ENCODE measurements around the gene MAP3K12.

DNA sequence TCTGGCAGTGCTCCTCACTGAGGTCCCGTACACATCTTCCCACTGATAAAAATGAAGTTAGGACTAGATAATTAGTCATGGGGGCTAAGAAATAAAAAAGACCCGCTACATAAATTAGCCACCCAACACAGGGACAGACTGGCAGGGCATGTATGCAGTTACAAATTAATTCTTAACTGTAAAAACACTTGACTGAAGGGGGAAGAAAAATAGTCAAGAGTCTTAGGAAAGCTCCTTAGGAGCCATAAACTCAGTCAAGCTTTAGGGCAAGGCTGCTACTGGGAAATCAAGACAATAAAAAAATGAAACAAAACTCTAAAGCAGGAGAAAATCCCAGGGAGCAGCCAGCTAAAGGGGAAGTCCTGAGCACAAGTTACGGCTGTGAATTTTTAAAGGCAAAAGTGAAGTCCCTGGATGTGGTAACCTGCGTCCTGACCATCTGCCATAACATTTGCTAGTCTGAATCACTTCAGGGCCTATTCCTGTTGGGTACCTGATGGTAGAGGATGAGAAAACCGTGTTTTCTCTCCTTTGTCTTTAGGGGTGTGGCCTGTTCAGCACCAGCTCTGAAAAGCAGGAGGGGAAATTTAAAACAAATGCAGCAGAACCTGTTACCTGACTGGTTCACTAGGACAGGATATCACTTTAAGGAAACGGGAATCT lies 15.5 kb upstream of the MAP3K12 start:
- TF ChIP-seq MEF2A (IDR thresholded peaks at IDR 0.05; ENCODE audit: insufficient read depth, low read depth, low read length): no peak
- no peak for TF ChIP-seq SRF (IDR thresholded peaks at IDR 0.05; ENCODE audit: low read depth in 2 of 2, low read length in 2 of 2)
- TF ChIP-seq, protein P1, sequence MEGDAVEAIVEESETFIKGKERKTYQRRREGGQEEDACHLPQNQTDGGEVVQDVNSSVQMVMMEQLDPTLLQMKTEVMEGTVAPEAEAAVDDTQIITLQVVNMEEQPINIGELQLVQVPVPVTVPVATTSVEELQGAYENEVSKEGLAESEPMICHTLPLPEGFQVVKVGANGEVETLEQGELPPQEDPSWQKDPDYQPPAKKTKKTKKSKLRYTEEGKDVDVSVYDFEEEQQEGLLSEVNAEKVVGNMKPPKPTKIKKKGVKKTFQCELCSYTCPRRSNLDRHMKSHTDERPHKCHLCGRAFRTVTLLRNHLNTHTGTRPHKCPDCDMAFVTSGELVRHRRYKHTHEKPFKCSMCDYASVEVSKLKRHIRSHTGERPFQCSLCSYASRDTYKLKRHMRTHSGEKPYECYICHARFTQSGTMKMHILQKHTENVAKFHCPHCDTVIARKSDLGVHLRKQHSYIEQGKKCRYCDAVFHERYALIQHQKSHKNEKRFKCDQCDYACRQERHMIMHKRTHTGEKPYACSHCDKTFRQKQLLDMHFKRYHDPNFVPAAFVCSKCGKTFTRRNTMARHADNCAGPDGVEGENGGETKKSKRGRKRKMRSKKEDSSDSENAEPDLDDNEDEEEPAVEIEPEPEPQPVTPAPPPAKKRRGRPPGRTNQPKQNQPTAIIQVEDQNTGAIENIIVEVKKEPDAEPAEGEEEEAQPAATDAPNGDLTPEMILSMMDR (IDR thresholded peaks at IDR 0.05 in 2 of 3, conservative IDR thresholded peaks at IDR 0.05 in 1 of 3; ENCODE audit: control insufficient read depth in 2 of 3, extremely low read depth in 1 of 3, insufficient read depth in 1 of 3, low read depth in 3 of 3, low read length in 3 of 3): no peak
- no peak for TF ChIP-seq GABPA (IDR thresholded peaks at IDR 0.05; ENCODE audit: low read depth)
- TF ChIP-seq SPI1 (IDR thresholded peaks at IDR 0.05; ENCODE audit: borderline replicate concordance, insufficient read depth, low read depth, low read length): no peak
- TF ChIP-seq YY1 (IDR thresholded peaks at IDR 0.05; ENCODE audit: low read depth, low read length): no peak
- TF ChIP-seq NRF1 (conservative IDR thresholded peaks at IDR 0.05; ENCODE audit: low read depth, low read length): no peak
- no peak for TF ChIP-seq EZH2 (IDR thresholded peaks at IDR 0.05; ENCODE audit: borderline replicate concordance, control insufficient read depth, low read depth, low read length)
- no peak for TF ChIP-seq USF2 (IDR thresholded peaks at IDR 0.05; ENCODE audit: borderline replicate concordance, low read depth, low read length)
